HepG2 (cell line): ENCODE results near the gene CDH23. TPM values are rescaled to one million over a fixed set of nuclear protein-coding genes. Genes with fewer than 3 reads are reported as not detected.

Source experiments
- ATAC-seq: fragments of 200-7000 bp; cut with Tn5 transposase; 3 replicates; pipeline ENCODE4 v1.9.1; 2020; ENCODE audit warnings: mild to moderate bottlenecking, moderate library complexity
- BruUV-seq: library from RNA; stranded (reverse); fragments of 400-500 nt; replicated peaks from 2 replicates; lab custom pipeline; 2021; lab: Mats Ljungman, UMichigan
- CTCF ChIA-PET: fragments of 300-600 bp; formaldehyde crosslinking; extraction: SDS; loops from one replicate; lab custom pipeline; 2021; ENCODE audit warnings: low total read pairs, inconsistent platforms, low intra/inter-chr PET ratio; lab: Yijun Ruan, JAX
- POLR2A ChIA-PET: fragments of 350-600 bp; sonication (Branson Sonifier 250); formaldehyde crosslinking; loops from one replicate; lab custom pipeline; 2020; ENCODE audit warnings: antibody characterized with exemption, inconsistent platforms; lab: Yijun Ruan, JAX
- DNase-seq: peaks from one replicate; pipeline ENCODE4 v3.0.0-alpha.2; 2015; ENCODE audit warnings: low spot score
- FAIRE-seq: peaks from 3 replicates; lab custom pipeline; 2011; peaks lifted over from hg19 to GRCh38; lab: Jason Lieb, UNC
- H2AFZ ChIP-seq: one replicate; pipeline ENCODE4 v1.6.1; 2011; ENCODE audit warnings: low read length, inconsistent platforms
- H3K27ac ChIP-seq: fragments of 300-600 bp; 3 replicates; pipeline ENCODE4 v1.8.0; 2011; ENCODE audit warnings: mixed run types, mild to moderate bottlenecking, mixed read lengths, low read length, inconsistent platforms; ENCODE audit not compliant: insufficient read depth; ENCODE audit errors: extremely low read length
- H3K27me3 ChIP-seq, 2 experiments: fragments of 200-600 bp in 1 of 2; 2 replicates in 1 of 2; 3 replicates in 1 of 2; pipeline versions ENCODE4 v1.6.0 to v1.8.0; 2011; ENCODE audit warnings: low read length in 2 of 2, mild to moderate bottlenecking in 2 of 2, moderate library complexity in 2 of 2, inconsistent platforms in 1 of 2; ENCODE audit not compliant: insufficient read depth in 2 of 2, control insufficient read depth in 1 of 2
- H3K36me3 ChIP-seq, 2 experiments: fragments of 200-600 bp in 1 of 2; replicated peaks in 1 of 2; 2 replicates in 1 of 2; 3 replicates in 1 of 2; pipeline versions ENCODE4 v1.5.1 to v1.8.0; 2011; ENCODE audit warnings: low read length in 2 of 2, inconsistent platforms in 1 of 2; ENCODE audit not compliant: insufficient read depth in 2 of 2, control insufficient read depth in 1 of 2
- H3K4me1 ChIP-seq: 2 replicates; pipeline ENCODE4 v1.5.1; 2012; ENCODE audit warnings: low read length, inconsistent platforms; ENCODE audit not compliant: insufficient read depth
- H3K4me2 ChIP-seq: 2 replicates; pipeline ENCODE4 v1.6.0; 2011; ENCODE audit warnings: low read depth, low read length, inconsistent platforms
- H3K4me3 ChIP-seq, 3 experiments: fragments of 200-600 bp in 1 of 3; sonication (generic), shearing (Covaris generic) in 1 of 3; replicated peaks in 1 of 3; 2 replicates each; pipeline ENCODE4 v1.5.1; 2011 to 2016; ENCODE audit warnings: low read length in 3 of 3, inconsistent platforms in 2 of 3, low read depth in 2 of 3, mild to moderate bottlenecking in 2 of 3, control low read depth in 1 of 3, mixed read lengths in 1 of 3; ENCODE audit not compliant: insufficient read depth in 1 of 3
- H3K79me2 ChIP-seq: one replicate; pipeline ENCODE4 v1.6.1; 2011; ENCODE audit warnings: low read length, inconsistent platforms; ENCODE audit not compliant: insufficient read depth
- H3K9ac ChIP-seq: 2 replicates; pipeline ENCODE4 v1.6.0; 2011; ENCODE audit warnings: mild to moderate bottlenecking, low read depth, low read length, inconsistent platforms; ENCODE audit not compliant: insufficient read depth
- H3K9me3 ChIP-seq: 2 replicates; pipeline ENCODE4 v1.5.1; 2012; ENCODE audit warnings: mild to moderate bottlenecking, low read length
- H4K20me1 ChIP-seq: 2 replicates; pipeline ENCODE4 v1.6.0; 2011; ENCODE audit warnings: inconsistent platforms, mild to moderate bottlenecking, low read length, moderate library complexity; ENCODE audit not compliant: insufficient read depth
- DNMT1 ChIP-seq: sonication (generic); formaldehyde crosslinking; IDR thresholded peaks from 2 replicates; pipeline ENCODE4 v1.5.1; 2020; ENCODE audit warnings: mild to moderate bottlenecking, missing genetic modification reagents
- HMGXB3 ChIP-seq: sonication (generic); formaldehyde crosslinking; IDR thresholded peaks from 2 replicates; pipeline ENCODE4 v1.4.0; 2020; ENCODE audit warnings: missing genetic modification reagents, borderline replicate concordance
- HMGXB4 ChIP-seq, 2 experiments: sonication (generic) in 1 of 2; formaldehyde crosslinking in 1 of 2; IDR thresholded peaks; 2 replicates each; pipeline versions ENCODE4 v1.4.0 to v1.6.1; 2018 to 2020; ENCODE audit warnings: missing genetic modification reagents in 2 of 2, borderline replicate concordance in 1 of 2, low read depth in 1 of 2, mild to moderate bottlenecking in 1 of 2, missing biosample characterization in 1 of 2
- SIX1 ChIP-seq: sonication (generic); formaldehyde crosslinking; IDR thresholded peaks from 2 replicates; pipeline ENCODE4 v1.4.0; 2020; ENCODE audit warnings: missing genetic modification reagents, borderline replicate concordance
- TSC22D2 ChIP-seq: sonication (generic); formaldehyde crosslinking; IDR thresholded peaks from 2 replicates; pipeline ENCODE4 v1.5.1; 2020; ENCODE audit warnings: missing genetic modification reagents, mild to moderate bottlenecking, borderline replicate concordance
- ZBTB4 ChIP-seq: sonication (generic); formaldehyde crosslinking; IDR thresholded peaks from 2 replicates; pipeline ENCODE4 v1.4.0; 2020; ENCODE audit warnings: missing genetic modification reagents, mild to moderate bottlenecking, borderline replicate concordance
- ZBTB43 ChIP-seq: sonication (generic); formaldehyde crosslinking; conservative IDR thresholded peaks from 2 replicates; pipeline ENCODE4 v1.4.0; 2020; ENCODE audit warnings: missing genetic modification reagents
- ZNF558 ChIP-seq: sonication (generic); formaldehyde crosslinking; IDR thresholded peaks from 2 replicates; pipeline ENCODE4 v1.9.0; 2022; ENCODE audit warnings: mild to moderate bottlenecking, missing genetic modification reagents, borderline replicate concordance
- WGBS: methylation state at CpG from one replicate; pipeline ENCODE4 v1.1.6; 2017; ENCODE audit warnings: low lambda C conversion rate; 5-methylcytosine and 5-hydroxymethylcytosine counted together
- in situ Hi-C: cut with HindIII; loops from 2 replicates; pipeline ENCODE4 v1.10.0; 2017; ENCODE audit warnings: low pct_unique_long_range_greater_than_20kb; ENCODE audit not compliant: extremely low pct_ligation_motif_present
- intact Hi-C: fragments of 100-400 bp; cut with micrococcal nuclease; formaldehyde crosslinking; loops from one replicate; pipeline ENCODE4 v1.10.0; 2022; ENCODE audit not compliant: unreplicated experiment
- polyA plus RNA-seq, 8 experiments: library from polyadenylated mRNA; depleted of rRNA in 3 of 8; stranded (reverse) in 7 of 8; unstranded in 1 of 8; fragments of >200 nt; fragmentation: Illumina TruSeq in 4 of 8; extraction: Trizol in 4 of 8; gene quantifications; 2 replicates each; pipeline versions ENCODE4 v1.2.1 to v1.2.3, GENCODE V29; 2011 to 2016; ENCODE audit warnings: low read depth in 4 of 8, missing spikeins in 1 of 8, mixed read lengths in 1 of 8; ENCODE audit not compliant: insufficient read depth in 1 of 8
- total RNA-seq, 5 experiments: library from RNA; depleted of rRNA; stranded (reverse); fragments of >200 nt; fragmentation: Illumina TruSeq; extraction: Trizol; gene quantifications; 2 replicates each; pipeline ENCODE4 v1.2.3, GENCODE V29; 2016; ENCODE audit warnings: low read depth in 1 of 5

The CDH23 gene
- total and polyA plus RNA-seq, 2 of the 13 experiments (the other 11 are each of a cell fraction or from before 2014, with no cell fraction given), result 0.13 TPM; not detected in 1

GRCh38 chr10:71747039-71747531 is 350.4 kb downstream of the CDH23 start:
- in situ Hi-C loops, result no loop called here
- H4K20me1 ChIP-seq, result no peaks in the 10 kb centered on the region
- no TSS peak for BruUV-seq
- POLR2A ChIA-PET, result no interaction called here
- H3K79me2 ChIP-seq, result no peaks in the 10 kb centered on the region
- FAIRE-seq (no peak), DNase-seq (no peak)
- H3K9me3 ChIP-seq, result no peaks in the 10 kb centered on the region
- CTCF ChIA-PET, result no interaction called here
- no peak overlapping the region for H3K9ac ChIP-seq
- H3K27ac ChIP-seq, result no peak overlapping the region
- H3K4me3 ChIP-seq, result no peak overlapping the region
- no peak overlapping the region for H3K4me2 ChIP-seq
- H3K4me1 ChIP-seq, result peaks cover 20% of the 10 kb centered on the region
- no peak for TF ChIP-seq ZBTB4
- TF ChIP-seq HMGXB4 (CRISPR knock-in tag; IDR thresholded peaks at IDR 0.05; ENCODE audit: borderline replicate concordance in 1 of 2, low read depth in 1 of 2), result no peak
- TF ChIP-seq ZBTB43 (CRISPR knock-in tag), result no peak
- TF ChIP-seq TSC22D2 (CRISPR knock-in tag), result no peak
- TF ChIP-seq ZNF558, result no peak
- no peak for TF ChIP-seq DNMT1 (CRISPR knock-in tag)
- TF ChIP-seq SIX1 (CRISPR knock-in tag), result no peak
- no peak for TF ChIP-seq HMGXB3 (CRISPR knock-in tag)
- TF ChIP-seq, all 625 proteins: peak for 0
- peak; percentile 8; the same call in 1 of the 3 replicates for ATAC-seq
- peaks cover under 1 to 12% of the 10 kb centered on the region in 2 experiments; a peak in 3 of 5 replicates for H3K27me3 ChIP-seq
- H2AFZ ChIP-seq, result no peak overlapping the region
- no peaks in the 10 kb centered on the region for H3K36me3 ChIP-seq
- intact Hi-C loops, result no loop called here
- WGBS, result no CpG with 5 or more reads among the region's 2 CpGs
